DLD1 (cell line): ENCODE measurements around the gene VEZT.
"Not testable (repeated sequence)": the region's sequence is repeated elsewhere in the genome, so short reads cannot be mapped to it uniquely, and the experiment has no call there.

Experiments used
- in situ Hi-C: cut with HindIII; loops from 2 replicates; pipeline ENCODE4 v1.10.0; 2017; ENCODE audit warnings: low sequenced_read_pairs

VEZT gene

DNA sequence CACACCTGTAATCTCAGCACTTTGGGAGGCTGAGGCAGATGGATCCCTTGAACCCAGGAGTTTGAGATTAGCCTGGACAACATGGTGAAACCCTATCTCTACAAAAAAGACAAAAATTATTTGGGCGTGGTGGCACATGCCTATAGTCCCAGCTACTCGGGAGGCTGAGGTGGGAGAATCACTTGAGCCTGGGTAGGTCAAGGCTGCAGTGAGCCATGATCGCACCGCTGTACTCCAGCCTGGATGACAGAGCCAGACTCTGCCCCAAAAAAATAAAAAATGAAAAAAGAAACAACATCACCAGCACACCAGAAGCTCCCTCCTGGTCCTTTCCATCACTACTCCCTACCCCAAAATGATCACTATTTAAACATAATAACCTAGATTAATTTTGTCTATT, 2.6 kb downstream of the VEZT start:
- in situ Hi-C loops: no loop called here

DNA sequence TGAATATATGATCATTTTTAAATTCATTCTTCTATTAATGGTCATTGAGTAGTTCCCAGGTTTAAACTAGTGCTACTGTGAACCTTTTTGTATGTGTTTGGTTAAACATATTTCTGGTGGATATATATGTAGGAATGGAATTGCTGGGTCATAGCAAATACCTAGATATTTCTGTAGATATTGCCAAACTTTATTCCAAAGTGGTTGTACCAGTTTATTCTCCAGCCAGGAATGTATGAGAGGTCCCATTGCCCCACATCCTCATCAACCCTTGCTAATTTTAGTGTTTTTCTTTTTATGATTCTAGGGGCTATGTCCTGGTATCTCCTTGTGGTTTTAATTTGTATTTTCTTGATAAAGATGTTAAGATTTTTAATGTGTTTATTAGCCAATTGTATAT, 3.1 kb downstream of the VEZT start:
- in situ Hi-C loops: no loop called here

DNA sequence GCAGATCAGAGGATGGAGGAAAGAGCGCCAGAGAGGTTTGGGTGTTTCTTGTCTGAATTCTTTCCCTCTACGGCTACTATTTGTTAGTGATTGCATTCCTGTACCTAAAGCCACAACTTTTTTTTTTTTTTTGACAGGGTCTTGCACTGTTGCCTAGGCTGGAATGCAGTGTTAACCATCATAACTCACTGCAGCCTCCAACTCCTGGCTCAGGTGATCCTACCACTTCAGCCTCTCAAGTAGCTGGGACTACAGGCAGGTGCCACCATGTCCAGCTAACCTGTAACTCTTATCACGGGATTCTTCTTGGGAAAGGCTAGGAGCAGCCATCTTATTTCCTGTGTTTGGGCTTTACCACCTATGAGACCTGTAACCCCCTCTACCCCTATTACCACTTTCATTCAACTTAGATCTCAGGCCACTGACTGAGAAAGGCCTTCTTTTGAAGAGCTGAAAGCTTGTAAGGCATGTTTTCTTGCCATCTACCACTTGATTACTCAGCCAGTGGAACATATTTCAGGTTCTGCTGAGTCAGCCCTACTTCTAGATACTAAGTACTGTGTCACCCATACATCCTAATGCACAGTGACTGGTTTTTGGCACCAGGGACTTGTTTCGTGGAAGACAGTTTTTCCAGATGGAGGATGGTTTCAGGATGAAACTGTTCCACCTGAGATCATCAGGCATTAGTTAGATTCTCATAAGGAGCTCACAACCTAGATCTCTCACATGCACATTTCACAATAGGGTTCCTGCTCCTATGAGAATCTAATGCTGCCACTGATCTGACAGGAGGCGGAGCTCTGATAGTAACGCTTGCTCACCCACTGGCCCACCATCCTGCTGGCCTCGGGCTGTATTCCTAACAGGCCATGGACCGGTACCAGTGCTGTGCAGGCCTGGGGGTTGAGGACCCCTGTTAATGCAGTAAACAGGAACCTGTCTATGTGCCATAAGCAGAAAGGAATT, 6.9 kb downstream of the VEZT start:
- in situ Hi-C loops: no loop called here

DNA sequence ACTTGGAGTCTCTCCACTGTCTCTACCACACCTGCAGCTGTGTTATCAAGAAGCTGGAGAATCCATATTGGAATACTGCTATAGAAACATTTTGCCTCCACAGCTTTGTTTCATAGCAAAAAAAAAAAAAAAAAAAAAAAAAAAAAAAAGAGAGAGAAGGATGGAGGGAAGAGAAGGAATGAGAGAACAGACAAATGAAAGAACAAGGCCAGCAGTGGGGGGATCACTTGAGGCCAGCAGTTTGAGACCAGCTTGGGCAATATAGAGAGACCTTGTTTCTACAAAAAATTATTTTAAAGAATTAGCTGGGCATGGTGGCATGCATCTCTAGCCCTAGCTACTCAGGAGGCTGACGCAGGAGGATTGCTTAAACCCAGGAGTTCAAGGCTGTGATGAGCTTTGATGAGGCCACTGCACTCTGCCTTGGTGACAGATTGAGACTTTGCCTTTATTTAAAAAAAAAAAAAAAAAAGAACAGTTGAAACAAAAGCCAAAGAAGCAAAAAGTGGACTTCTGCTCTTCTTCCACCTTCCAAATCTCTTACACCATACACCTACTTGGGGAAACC, 8.1 kb downstream of the VEZT start:
- in situ Hi-C loops: no loop called here

DNA sequence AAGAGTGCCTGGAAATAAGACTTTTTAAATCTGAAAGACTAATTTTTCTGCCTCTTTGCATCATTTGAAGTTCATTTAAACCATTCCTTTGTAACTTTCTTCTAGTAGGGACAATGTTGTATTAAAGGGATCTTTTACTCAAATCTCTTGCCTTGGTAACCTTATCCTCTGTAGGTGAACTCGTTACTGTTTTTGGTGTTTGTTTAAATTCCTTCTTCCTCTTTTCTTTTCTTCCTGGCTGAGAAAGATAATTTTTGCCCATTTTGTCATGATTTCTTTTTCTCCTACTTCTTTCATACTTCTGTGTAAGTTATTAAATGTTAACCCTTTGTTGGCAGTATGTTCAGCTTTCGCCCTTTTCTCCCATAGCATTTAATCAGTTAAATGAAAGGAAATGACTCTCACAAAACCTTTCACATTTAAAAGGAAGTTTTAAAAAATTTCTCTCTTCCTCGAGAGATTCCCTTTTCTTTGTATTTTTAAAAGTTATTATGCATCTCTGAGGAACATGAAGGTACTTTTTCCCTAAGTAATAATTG, 10.3 kb downstream of the VEZT start:
- in situ Hi-C loops: no loop called here

DNA sequence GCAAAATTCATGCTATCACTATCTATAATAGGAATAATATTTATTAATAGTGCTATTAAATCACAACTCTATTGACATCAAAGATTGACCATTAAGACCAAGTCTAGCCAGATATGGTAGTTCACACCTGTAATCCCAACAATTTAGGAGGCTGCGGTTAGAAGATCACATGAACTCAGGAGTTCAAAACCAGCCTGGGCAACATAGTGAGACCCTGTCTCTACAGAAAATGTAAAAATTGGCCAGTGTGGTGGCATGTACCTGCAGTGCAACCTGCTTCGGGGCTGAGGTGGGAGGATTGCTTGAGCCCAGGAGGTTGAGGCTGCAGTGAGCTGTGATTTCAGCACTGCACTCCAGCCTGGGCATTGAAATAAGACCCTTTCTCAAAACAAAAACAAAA, 11.0 kb downstream of the VEZT start:
- in situ Hi-C loops: no loop called here

DNA sequence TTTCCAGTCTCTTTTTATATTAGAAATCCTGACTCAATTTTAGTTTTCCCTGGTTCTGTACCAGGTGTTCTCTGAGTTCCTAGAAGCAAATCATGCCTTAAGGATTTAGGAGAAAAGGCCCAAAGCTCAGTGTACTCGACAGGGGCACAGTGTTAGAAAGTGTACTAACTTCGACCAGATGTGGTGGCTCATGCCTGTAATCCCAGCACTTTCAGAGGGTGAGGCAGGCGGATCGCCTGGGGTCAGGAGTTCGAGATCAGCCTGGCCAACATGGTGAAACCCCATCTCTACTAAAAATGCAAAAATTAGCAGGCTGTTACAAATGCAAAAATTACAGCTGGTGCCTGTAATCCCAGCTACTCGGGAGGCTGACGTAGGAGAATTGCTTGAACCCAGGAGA, 12.0 kb downstream of the VEZT start:
- in situ Hi-C loops: no loop called here

DNA sequence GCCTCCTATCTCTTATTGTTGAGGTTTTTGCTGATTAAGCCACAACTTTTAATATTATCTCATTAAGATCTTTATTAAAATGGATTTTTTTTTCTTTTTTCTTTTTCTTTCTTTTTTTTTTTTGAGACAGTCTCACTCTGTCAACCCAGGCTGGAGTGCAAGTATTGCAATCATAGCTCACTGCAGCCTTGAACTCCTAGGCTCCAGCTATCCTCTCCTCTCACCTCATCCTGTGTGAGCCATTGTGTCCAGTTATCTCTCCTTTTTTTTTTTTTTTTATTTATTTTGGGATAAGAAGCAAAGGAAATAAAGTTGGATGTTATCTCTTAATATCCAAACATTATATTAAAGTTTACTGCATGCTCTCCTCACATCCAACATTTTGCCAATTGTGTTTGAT, 12.7 kb downstream of the VEZT start:
- in situ Hi-C loops: no loop called here

DNA sequence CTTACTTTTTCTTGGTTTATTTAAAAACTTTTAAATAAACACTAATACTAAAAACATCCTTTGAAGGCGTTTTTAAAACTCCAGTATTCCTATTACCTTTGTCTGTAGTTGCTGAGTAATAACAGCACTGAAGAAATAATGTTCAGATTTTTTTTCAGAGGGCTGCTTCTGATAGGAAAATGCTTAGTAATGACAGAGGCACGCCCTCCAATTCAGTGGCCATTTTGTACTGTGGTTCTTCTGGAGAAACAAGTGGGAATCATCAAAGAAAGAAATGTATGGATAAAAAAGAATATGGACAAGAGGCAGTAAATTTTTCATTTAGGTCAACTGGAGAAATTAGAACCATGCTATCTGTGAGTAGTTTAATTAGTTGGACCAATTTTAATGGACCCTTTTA, 13.6 kb downstream of the VEZT start:
- in situ Hi-C loops: no loop called here

DNA sequence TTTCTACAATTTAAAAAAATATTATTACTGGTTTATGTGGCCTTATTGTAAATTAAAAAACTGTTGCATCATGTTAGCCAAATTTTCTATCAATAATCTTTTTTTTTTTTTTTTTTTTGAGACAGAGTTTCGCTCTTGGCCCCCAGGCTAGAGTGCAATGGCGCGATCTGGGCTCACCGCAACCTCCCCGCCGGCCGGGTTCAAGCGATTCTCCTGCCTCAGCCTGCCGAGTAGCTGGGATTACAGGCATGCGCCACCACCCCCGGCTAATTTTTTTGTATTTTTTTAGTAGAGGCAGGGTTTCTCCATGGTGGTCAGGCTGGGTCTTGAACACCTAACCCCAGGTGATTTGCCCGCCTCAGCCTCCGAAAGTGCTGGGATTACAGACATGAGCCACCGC, 16.6 kb downstream of the VEZT start:
- in situ Hi-C loops: not testable (repeated sequence)

DNA sequence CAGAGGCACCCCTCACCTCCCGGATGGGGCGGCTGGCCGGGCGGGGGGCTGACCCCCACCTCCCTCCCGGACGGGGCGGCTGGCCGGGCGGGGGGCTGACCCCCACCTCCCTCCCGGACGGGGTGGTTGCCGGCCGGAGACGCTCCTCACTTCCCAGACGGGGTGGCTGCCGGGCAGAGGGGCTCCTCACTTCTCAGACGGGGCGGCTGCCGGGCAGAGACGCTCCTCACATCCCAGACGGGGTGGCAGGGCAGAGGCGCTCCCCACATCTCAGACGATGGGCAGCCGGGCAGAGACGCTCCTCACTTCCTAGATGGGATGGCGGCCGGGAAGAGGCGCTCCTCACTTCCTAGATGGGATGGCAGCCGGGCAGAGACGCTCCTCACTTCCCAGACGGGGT, 18.0 kb downstream of the VEZT start:
- in situ Hi-C loops: not testable (repeated sequence)

DNA sequence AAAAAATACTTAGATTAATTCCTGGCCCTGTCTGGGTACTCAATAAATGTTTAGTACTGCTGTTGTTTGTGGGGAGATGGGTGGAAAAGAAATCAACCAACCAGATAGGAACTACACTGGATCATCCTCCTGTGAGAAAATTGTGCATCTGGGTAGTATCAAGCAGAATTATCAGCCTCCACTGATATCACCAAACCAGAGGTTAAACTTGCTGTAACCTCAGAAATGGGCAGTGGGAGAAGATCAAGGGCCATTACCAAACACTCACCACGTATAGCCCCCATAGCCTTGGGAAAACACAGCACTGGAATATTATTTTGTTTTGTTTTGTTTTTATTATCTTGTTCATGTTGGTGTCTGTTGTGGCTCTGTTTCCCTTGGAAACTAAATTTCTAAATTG, 19.7 kb downstream of the VEZT start:
- in situ Hi-C loops: no loop called here

DNA sequence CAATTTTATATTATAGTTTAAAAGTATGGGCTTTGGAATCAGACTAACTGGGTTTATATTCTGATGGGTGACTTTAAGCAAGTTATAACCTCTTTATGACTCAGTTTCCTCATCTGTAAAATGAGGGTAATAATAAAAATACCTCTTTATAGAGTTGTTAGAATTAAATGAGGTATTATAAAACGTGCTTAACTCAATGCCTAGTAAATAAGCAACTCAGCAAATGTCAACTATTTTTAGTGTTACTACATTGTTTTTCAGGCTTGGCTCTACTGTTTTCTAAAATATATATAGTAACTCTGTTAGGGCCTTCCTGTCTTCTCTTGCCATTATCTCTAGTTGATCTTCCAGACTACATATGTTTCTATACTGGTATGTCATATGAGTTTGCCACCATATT, 20.5 kb downstream of the VEZT start:
- in situ Hi-C loops: no loop called here

DNA sequence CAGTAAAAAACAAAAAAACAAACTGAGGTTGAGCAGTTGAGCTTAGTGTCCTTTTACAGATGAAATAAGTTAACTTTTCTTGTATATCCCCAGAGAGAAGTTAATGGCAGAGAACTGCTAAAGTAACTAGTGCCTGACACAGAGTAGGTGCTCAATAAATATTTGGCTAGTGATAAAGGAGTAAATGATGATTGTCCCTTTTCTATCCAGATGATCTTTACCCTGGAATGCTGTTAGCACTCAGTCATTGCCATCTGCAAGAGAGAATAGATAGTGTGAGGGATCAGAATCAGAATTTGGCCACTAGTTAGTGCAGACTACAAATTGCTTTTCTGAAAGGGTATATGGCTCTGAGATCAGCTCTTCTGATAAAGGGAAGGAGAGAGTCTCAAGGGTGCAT, 21.6 kb downstream of the VEZT start:
- in situ Hi-C loops: no loop called here

DNA sequence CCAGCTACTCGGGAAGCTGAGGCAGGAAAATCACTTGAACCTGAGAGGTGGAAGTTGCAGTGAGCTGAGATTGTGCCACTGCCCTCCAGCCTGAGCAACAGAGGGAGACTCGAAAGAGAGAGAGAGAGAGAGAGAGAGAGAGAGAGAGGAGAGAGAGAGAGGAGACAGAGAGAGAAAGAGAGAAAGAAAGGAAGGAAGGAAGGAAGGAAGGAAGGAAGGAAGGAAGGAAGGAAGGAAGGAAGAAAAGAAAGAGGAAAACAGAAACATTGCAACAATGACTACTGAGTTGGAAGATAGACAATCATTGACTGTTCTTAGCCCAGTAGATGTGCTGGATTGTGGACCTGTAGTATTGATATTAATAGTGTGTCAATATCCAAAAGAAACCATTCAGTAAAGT, 22.2 kb downstream of the VEZT start:
- in situ Hi-C loops: not testable (repeated sequence)

DNA sequence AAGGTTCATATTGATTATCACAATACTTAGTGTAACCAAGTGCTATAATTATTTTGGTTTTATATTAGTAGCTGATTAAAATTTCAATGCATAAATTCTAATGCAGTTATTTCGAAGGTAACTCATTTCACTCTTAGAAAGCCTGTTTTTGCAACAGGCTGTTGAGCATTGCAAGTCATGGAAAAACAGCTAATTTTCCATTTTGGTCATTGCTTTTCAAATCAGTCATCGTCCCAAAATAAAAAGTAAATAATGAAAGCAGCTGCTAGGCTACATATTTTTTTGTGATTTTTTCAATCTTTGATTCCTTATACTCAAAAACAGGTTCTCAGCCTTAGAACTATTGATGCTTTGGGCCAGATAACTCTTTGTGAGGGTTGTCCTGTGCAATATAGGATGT, 22.9 kb downstream of the VEZT start:
- in situ Hi-C loops: no loop called here

DNA sequence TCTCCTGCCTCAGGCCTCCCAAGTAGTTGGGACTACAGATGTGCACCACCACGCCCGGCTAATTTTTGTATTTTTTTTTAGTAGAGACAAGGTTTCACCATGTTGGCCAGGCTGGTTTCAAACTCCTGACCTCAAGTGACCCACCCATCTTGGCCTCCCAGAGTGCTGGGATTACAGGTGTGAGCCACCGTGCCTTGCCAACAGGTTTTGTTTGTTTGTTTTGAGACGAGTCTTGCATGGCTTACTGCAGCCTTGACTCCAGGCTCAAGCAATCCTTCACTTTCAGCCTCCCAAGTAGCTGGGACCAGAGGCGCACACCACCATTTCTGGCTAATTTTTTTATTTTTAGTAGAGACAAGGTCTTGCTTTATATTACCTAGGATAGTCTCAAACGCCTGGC, 23.5 kb downstream of the VEZT start:
- in situ Hi-C loops: not testable (repeated sequence)

DNA sequence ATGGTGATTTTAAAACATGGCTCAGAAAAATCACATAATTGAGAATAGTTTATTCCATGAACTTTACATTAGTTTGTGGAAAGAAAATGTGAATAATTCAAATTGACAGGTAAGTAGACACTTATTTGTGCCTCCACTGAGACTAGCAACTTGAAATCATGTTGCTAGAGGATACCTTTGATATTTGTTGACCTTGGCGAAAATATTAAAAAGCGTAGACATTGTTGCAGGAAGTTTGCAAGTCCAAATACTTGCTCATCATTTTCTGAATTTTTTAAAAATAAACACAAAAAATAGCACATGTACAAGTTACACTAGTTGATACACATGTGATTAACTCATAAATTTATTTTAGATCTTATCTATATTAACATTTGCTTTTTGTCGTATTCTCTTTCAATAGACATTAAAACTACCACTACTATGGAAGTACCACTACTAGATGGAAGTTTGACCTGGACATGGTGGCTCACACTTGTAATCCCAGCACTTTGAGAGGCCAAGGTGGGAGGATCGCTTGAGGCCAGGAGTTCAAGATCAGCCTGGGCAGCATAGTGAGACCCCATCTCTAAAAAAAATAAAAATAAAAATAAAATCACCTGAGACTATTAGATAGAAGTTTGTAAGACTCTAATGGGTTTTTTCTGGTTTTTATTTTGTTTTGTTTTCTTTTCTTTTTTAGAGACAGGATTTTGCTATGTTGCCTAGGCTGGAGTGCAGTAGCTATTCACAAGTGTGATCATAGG, 24.3 kb downstream of the VEZT start:
- in situ Hi-C loops: no loop called here

DNA sequence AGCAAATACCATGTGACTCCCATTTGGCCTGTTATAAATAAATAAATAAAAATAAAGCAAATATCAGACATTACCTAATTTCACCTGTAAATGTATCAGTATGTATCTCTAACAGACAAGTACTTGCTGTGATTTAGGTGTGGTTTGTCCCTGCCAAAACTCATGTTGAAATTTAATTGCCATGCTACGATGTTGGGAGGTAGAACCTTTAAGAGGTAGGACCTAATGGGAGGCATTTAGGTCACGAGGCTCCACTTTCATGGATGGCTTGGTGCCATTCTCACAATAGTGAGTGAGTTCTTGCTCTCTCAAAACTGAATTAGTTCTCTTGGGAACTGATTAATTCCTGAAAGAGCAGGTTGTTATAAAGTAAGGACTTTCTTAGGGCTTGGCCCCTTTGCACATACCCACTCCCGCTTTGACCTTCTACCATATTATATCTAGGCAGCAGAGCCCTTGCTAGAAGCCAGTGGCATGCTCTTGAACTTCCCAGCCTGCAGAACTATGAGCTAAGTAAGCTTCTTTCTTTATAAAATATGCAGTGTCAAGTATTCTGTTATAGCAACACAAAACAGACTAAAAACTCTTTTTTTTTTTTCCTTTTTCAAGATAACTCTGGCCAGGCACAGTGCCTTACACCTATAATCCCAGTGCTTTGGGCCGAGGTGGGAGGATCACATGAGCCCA, 26.0 kb downstream of the VEZT start:
- in situ Hi-C loops: no loop called here

DNA sequence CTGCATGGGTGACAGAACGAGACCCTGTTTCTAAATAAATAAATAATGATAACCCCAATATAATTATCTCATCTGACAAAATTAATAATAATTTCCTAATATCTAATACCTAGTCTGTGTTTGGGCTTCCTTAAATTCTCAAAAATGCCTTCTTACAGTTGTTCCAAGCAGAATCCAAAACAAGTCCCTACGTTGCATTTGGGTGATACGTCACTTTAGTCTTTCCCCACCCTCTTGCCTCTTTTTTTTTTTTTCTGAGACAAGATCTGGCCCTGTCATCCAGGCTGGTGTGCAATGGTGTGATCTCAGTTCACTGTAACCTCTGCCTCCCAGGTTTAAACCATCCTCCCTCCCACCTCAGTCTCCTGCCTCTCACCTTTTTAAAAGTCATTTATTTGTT, 26.7 kb downstream of the VEZT start:
- in situ Hi-C loops: no loop called here

DNA sequence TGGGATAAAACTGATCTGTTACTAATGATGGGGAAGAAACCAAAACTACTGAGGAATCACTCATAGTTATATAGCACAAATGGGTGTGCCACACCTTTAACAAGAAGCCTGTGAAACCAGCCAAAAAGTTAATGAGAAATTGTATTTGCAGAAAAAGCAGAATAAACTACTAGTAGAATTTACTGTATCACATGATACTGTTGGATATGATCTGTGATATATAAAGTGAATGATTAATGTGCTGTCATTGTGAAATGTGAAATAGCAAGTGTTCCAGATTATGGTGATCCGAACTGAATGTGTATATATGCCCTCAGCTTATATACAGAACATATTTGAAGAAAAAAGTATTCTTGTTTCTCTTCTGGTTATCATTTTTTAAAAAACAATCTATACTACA, 30.5 kb downstream of the VEZT start:
- in situ Hi-C loops: no loop called here
